ENCODE data around the gene CSF1R.

Gene CSF1R

GRCh38 chr5:150109921-150110320 is 23.6 kb upstream of the CSF1R start:
- no peak overlapping the region for H3K4me3 ChIP-seq (ENCODE audit: low read depth, low read length, poor library complexity, severe bottlenecking)
- no peaks in the 10 kb centered on the region for H3K4me1 ChIP-seq (ENCODE audit: insufficient read depth, low read length, severe bottlenecking)
- H2AFZ ChIP-seq (ENCODE audit: low read length), result no peak overlapping the region
- no peaks in the 10 kb centered on the region for H3F3A ChIP-seq (ENCODE audit: insufficient read depth, low read length)
- no peak overlapping the region for H3K27ac ChIP-seq (ENCODE audit: low read depth, low read length, poor library complexity, severe bottlenecking)
- no peaks in the 10 kb centered on the region for H3K36me3 ChIP-seq (ENCODE audit: insufficient read depth, low read length)
- H3K9me3 ChIP-seq (ENCODE audit: low read length), result no peaks in the 10 kb centered on the region
- no peaks in the 10 kb centered on the region for H4K20me1 ChIP-seq (ENCODE audit: insufficient read depth, low read length)
- H3K4me2 ChIP-seq (ENCODE audit: low read length), result no peak overlapping the region
- no peaks in the 10 kb centered on the region for H3K79me2 ChIP-seq (ENCODE audit: insufficient read depth, low read length)
- H3K9me2 ChIP-seq (ENCODE audit: low read depth, low read length), result no peaks in the 10 kb centered on the region
- no peak overlapping the region for H3K9ac ChIP-seq (ENCODE audit: low read length)
- no peak for TF ChIP-seq CTCF (IDR thresholded peaks at IDR 0.05; ENCODE audit: low read length)
- TF ChIP-seq EZH2 (IDR thresholded peaks at IDR 0.05; ENCODE audit: borderline replicate concordance, low read length), result no peak
- H3K27me3 ChIP-seq (ENCODE audit: insufficient read depth, low read length), result peaks cover 5% of the 10 kb centered on the region; the same call in 1 of the 2 replicates

- Histone ChIP-seq H3F3A (ENCODE audit: insufficient read depth, low read length) (no peaks in the 10 kb centered on the region), H3K36me3 (ENCODE audit: insufficient read depth, low read length) (no peaks in the 10 kb centered on the region), H4K20me1 (ENCODE audit: insufficient read depth, low read length) (no peaks in the 10 kb centered on the region), H3K9me2 (ENCODE audit: low read depth, low read length) (no peaks in the 10 kb centered on the region), H3K4me2 (ENCODE audit: low read length) (no peak overlapping the region), H3K9me3 (ENCODE audit: low read length) (no peaks in the 10 kb centered on the region), H3K79me2 (ENCODE audit: insufficient read depth, low read length) (no peaks in the 10 kb centered on the region), H3K4me3 (ENCODE audit: low read depth, low read length, poor library complexity, severe bottlenecking) (no peak overlapping the region), H2AFZ (ENCODE audit: low read length) (no peak overlapping the region), H3K27me3 (ENCODE audit: insufficient read depth, low read length) (peaks cover 5% of the 10 kb centered on the region; the same call in 1 of the 2 replicates), H3K27ac (ENCODE audit: low read depth, low read length, poor library complexity, severe bottlenecking) (no peak overlapping the region), H3K4me1 (ENCODE audit: insufficient read depth, low read length, severe bottlenecking) (no peaks in the 10 kb centered on the region), H3K9ac (ENCODE audit: low read length) (no peak overlapping the region)
- TF ChIP-seq CTCF (IDR thresholded peaks at IDR 0.05; ENCODE audit: low read length) (no peak), EZH2 (IDR thresholded peaks at IDR 0.05; ENCODE audit: borderline replicate concordance, low read length) (no peak)
Observed at GRCh38 chr5:150108711-150109514, 22.6 kb upstream of the CSF1R start.

- Histone ChIP-seq H3K27me3 (ENCODE audit: insufficient read depth, low read length) (0 out of 2 replicates have a peak, but pooled peaks cover 5% of the 10 kb centered on the region), H3K9ac (ENCODE audit: low read length) (no peak overlapping the region), H3K79me2 (ENCODE audit: insufficient read depth, low read length) (no peaks in the 10 kb centered on the region), H3K9me2 (ENCODE audit: low read depth, low read length) (no peaks in the 10 kb centered on the region), H3F3A (ENCODE audit: insufficient read depth, low read length) (no peaks in the 10 kb centered on the region), H2AFZ (ENCODE audit: low read length) (no peak overlapping the region), H3K9me3 (ENCODE audit: low read length) (no peaks in the 10 kb centered on the region), H3K27ac (ENCODE audit: low read depth, low read length, poor library complexity, severe bottlenecking) (no peak overlapping the region), H3K4me2 (ENCODE audit: low read length) (no peak overlapping the region), H3K4me3 (ENCODE audit: low read depth, low read length, poor library complexity, severe bottlenecking) (no peak overlapping the region), H3K36me3 (ENCODE audit: insufficient read depth, low read length) (no peaks in the 10 kb centered on the region), H4K20me1 (ENCODE audit: insufficient read depth, low read length) (no peaks in the 10 kb centered on the region), H3K4me1 (ENCODE audit: insufficient read depth, low read length, severe bottlenecking) (no peaks in the 10 kb centered on the region)
- no peak for TF ChIP-seq CTCF (IDR thresholded peaks at IDR 0.05; ENCODE audit: low read length)
- no peak for TF ChIP-seq EZH2 (IDR thresholded peaks at IDR 0.05; ENCODE audit: borderline replicate concordance, low read length)
Observed at GRCh38 chr5:150107909-150108447, 21.6 kb upstream of the CSF1R start.
